Stimulated activated effector memory CD8-positive, alpha-beta T cell treated with anti-CD3 and anti-CD28 coated beads, Interleukin-12 subunit alpha, Interleukin-12 subunit beta, amount 100 ng/mL, for 72 hours (primary cell): ENCODE results near the gene VAT1.
A peak's percentile ranks its signal among the peaks of the same experiment; 100 is the strongest.
"Not testable (repeated sequence)": the region's sequence is repeated elsewhere in the genome, so short reads cannot be mapped to it uniquely, and the experiment has no call there.

Experiments used
- ATAC-seq: fragments of 150-1000 bp; cut with Tn5 transposase; 2 replicates; pipeline ENCODE4 v1.10.0; 2021
- DNase-seq, 2 donors: peaks; one replicate each; pipeline ENCODE4 v3.0.0; 2021 to 2022; ENCODE audit warnings: low spot score in 2 of 2
- H3K27ac Mint-ChIP-seq: one replicate; pipeline ENCODE4 v1.8.0; 2022; ENCODE audit warnings: mild to moderate bottlenecking, mixed read lengths
- H3K36me3 Mint-ChIP-seq: one replicate; pipeline ENCODE4 v1.8.0; 2022; ENCODE audit warnings: mild to moderate bottlenecking, mixed read lengths
- H3K4me1 Mint-ChIP-seq: one replicate; pipeline ENCODE4 v1.8.0; 2022; ENCODE audit warnings: mixed read lengths
- H3K4me3 Mint-ChIP-seq: one replicate; pipeline ENCODE4 v1.8.0; 2022; ENCODE audit warnings: mild to moderate bottlenecking, mixed read lengths
- H3K9me3 Mint-ChIP-seq: one replicate; pipeline ENCODE4 v1.8.0; 2022; ENCODE audit warnings: mixed read lengths

The VAT1 gene

GRCh38 chr17:43021741-43022512 is at the start of gene VAT1:
TSS of gene VAT1 (minus strand) at chr17:43022385. CDS start at chr17:43022322, 63 bp downstream.
- peak within 1 kb of the TSS; percentile 81 for H3K4me3 Mint-ChIP-seq
- H3K9me3 Mint-ChIP-seq, result no peaks in the 10 kb centered on the region
- peak; percentile 71 for ATAC-seq

GRCh38 chr17:43070872-43071271 is 48.7 kb upstream of the VAT1 start:
- DNase-seq, result no peak
- Mint-ChIP-seq H3K4me3 (no peak overlapping the region), H3K4me1 (no peaks in the 10 kb centered on the region), H3K36me3 (peaks cover 64% of the 10 kb centered on the region), H3K27ac (no peak overlapping the region), H3K9me3 (no peaks in the 10 kb centered on the region)
- no peak for ATAC-seq

More at GRCh38 chr17:43021741-43022512, at the start of gene VAT1:
- H3K36me3 Mint-ChIP-seq, result peaks cover 23% of the 10 kb centered on the region
- H3K27ac Mint-ChIP-seq, result peak within 1 kb of the TSS; percentile 76
- peak; percentile 34 to 78 for DNase-seq
- peaks cover 40% of the 10 kb centered on the region for H3K4me1 Mint-ChIP-seq

DNA sequence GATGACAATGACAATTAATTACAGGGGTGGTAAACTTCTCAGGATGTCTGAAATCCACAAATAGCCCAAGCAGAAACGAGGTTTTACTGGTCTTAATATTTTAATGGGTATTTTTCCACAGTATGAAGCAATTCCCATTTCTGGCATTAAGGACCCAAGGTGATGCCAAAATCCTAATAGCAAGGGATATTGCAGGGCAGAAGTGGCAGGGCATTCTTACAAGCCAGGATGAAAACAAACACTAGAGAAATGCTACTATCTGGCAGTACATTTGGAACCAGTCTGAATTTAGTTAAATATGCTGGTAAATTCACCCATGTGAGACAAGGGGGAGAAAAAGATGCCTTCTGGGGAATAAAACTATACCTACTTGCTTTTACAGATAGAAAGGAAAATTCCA is 48.1 kb upstream of the VAT1 start:
- Mint-ChIP-seq H3K36me3 (peaks cover 69% of the 10 kb centered on the region), H3K9me3 (no peaks in the 10 kb centered on the region), H3K4me1 (no peaks in the 10 kb centered on the region), H3K4me3 (no peak overlapping the region), H3K27ac (no peak overlapping the region)
- no peak for ATAC-seq
- DNase-seq, result no peak

DNA sequence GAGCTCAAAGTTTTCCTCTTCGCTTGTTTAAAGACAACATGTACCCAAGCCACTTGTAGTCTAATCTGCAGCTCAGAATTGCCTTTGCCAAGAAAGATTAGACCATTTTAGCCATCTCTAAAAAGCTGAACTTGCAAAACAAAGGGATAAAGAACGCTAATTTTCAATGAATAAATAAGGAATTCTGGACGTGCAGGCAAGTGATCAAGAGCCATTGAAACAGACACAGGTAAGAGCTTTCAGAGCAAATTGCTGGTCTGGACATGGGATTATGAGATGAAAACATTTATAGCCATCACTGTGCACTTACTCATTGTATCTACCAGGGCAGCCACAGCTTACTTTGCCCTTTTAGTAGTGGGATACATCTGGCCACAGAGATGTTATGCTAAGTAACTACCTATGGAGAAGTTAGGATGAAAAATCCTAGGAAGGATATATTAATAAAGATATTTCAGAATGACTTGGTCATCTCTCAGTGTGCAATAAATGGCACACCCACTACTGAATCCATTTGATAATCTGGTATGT is 47.2 kb upstream of the VAT1 start:
- DNase-seq (no peak), ATAC-seq (no peak)
- H3K36me3 Mint-ChIP-seq, result peaks cover 62% of the 10 kb centered on the region
- H3K4me1 Mint-ChIP-seq, result no peaks in the 10 kb centered on the region
- no peaks in the 10 kb centered on the region for H3K9me3 Mint-ChIP-seq
- H3K27ac Mint-ChIP-seq, result no peak overlapping the region
- H3K4me3 Mint-ChIP-seq, result no peak overlapping the region

GRCh38 chr17:43068570-43069367 is 46.6 kb upstream of the VAT1 start:
- H3K27ac Mint-ChIP-seq, result no peak overlapping the region
- no peaks in the 10 kb centered on the region for H3K9me3 Mint-ChIP-seq
- DNase-seq, result no peak
- peaks cover 55% of the 10 kb centered on the region for H3K36me3 Mint-ChIP-seq
- no peak overlapping the region for H3K4me3 Mint-ChIP-seq
- ATAC-seq, result no peak
- no peaks in the 10 kb centered on the region for H3K4me1 Mint-ChIP-seq

DNA sequence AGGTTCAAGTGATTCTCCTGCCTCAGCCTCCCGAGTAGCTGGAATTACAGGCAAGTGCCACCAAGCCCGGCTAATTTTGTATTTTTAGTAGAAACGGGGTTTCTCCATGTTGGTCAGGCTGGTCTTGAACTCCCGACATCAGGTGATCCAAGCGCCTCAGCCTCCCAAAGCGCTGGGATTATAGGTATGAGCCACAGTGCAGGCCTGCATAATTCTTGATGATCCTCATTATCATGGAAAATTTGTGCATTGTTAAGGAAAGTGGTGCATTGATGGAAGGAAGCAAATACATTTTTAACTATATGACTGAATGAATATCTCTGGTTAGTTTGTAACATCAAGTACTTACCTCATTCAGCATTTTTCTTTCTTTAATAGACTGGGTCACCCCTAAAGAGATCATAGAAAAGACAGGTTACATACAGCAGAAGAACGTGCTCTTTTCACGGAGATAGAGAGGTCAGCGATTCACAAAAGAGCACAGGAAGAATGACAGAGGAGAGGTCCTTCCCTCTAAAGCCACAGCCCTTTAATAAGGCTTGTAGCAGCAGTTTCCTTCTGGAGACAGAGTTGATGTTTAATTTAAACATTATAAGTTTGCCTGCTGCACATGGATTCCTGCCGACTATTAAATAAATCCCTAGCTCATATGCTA is 40.9 kb upstream of the VAT1 start:
- peaks cover 51% of the 10 kb centered on the region for H3K36me3 Mint-ChIP-seq
- ATAC-seq (no peak), DNase-seq (no peak)
- no peak overlapping the region for H3K27ac Mint-ChIP-seq
- H3K4me3 Mint-ChIP-seq, result no peak overlapping the region
- no peaks in the 10 kb centered on the region for H3K9me3 Mint-ChIP-seq
- H3K4me1 Mint-ChIP-seq, result no peaks in the 10 kb centered on the region

- H3K9me3 Mint-ChIP-seq, result no peaks in the 10 kb centered on the region
- peaks cover 73% of the 10 kb centered on the region for H3K36me3 Mint-ChIP-seq
- no peak overlapping the region for H3K27ac Mint-ChIP-seq
- ATAC-seq (no peak), DNase-seq (no peak)
- H3K4me3 Mint-ChIP-seq, result no peak overlapping the region
- H3K4me1 Mint-ChIP-seq, result no peaks in the 10 kb centered on the region
Measured at GRCh38 chr17:43056051-43056450, 33.9 kb upstream of the VAT1 start.

- ATAC-seq, H3K4me3 Mint-ChIP-seq, H3K27ac Mint-ChIP-seq, H3K4me1 Mint-ChIP-seq, H3K9me3 Mint-ChIP-seq, DNase-seq: not testable (repeated sequence)
- H3K36me3 Mint-ChIP-seq, result peaks cover 87% of the 10 kb centered on the region
Measured at GRCh38 chr17:43053008-43053407, 30.8 kb upstream of the VAT1 start.

DNA sequence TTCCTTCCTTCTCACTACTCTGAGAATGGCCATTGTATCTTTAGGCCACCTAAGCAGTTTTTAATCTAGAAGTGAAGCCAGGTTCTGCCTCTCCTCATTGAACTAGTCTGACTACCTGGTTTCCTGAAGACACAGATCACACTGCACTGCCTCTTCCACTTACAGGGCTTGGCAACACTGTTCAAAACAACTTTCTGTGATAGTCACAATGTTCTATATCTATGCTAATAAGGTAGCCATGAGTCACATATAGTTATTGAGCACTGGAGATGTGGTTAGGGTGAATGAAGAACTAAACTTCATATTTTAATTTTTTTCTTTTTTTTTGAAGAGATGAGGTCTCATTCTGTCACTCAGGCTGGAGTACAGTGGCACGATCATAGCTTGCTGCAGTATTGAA is 29.8 kb upstream of the VAT1 start:
- H3K9me3 Mint-ChIP-seq, result no peaks in the 10 kb centered on the region
- peaks cover 83% of the 10 kb centered on the region for H3K36me3 Mint-ChIP-seq

DNA sequence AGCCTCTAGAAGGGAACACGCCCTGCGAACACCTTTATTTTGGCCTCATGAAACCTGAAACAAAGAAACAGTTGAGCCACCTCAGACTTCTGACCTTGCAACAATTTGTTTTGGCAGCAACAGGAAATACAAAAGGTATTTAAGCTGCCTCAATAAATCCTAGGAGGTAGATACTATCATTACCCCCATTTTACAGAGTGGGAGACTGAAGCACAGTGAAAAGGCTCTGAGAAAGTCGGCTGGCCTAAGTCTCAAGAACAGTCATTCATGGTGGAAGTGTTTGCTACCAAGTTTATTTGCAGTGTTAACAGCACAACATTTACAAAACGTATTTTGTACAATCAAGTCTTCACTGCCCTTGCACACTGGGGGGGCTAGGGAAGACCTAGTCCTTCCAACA is 21.8 kb upstream of the VAT1 start:
- no peak for ATAC-seq
- no peaks in the 10 kb centered on the region for H3K4me1 Mint-ChIP-seq
- DNase-seq, result no peak
- H3K4me3 Mint-ChIP-seq, result no peak overlapping the region
- H3K27ac Mint-ChIP-seq, result no peak overlapping the region
- H3K9me3 Mint-ChIP-seq, result no peaks in the 10 kb centered on the region
- peaks cover 37% of the 10 kb centered on the region for H3K36me3 Mint-ChIP-seq

More for the DNA sequence above, 29.8 kb upstream of the VAT1 start:
- H3K4me3 Mint-ChIP-seq, result no peak overlapping the region
- H3K4me1 Mint-ChIP-seq, result no peaks in the 10 kb centered on the region
- H3K27ac Mint-ChIP-seq, result no peak overlapping the region
- ATAC-seq (no peak), DNase-seq (no peak)

- no peak overlapping the region for H3K27ac Mint-ChIP-seq
- H3K4me3 Mint-ChIP-seq, result no peak overlapping the region
- H3K36me3 Mint-ChIP-seq, result peaks cover 32% of the 10 kb centered on the region
- no peaks in the 10 kb centered on the region for H3K9me3 Mint-ChIP-seq
- ATAC-seq (no peak), DNase-seq (no peak)
- no peaks in the 10 kb centered on the region for H3K4me1 Mint-ChIP-seq
Measured at GRCh38 chr17:43043307-43043706, 21.1 kb upstream of the VAT1 start.

DNA sequence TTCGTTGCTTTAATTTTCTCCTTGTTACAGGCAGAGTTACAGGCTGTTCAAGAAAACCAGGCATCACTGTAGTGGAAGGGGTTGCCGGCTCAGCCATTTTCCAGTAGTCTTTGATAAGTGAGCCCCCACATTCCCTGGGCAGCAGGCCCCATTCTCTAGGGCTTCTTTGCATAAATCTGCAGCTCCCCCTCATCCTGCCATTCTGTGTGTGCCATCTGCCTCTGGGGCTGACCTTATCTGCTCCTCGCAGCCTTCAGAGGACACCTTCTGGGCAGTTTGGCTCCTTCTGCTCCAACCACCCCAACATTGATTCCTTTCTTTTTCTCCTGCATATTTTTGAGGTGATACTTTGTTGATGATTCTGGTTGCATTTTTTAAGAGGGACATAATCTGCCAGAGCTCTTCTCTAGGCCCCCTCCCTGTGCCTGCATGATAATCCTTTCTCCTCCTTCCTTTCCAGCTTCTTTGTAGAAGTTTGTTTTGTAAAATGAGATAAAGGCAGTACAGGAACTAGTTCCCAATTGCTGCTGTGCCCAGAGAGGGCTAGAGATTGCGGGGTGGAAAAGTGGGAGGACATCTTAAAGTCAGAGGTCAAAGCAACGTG is 19.9 kb upstream of the VAT1 start:
- H3K36me3 Mint-ChIP-seq, result peaks cover 24% of the 10 kb centered on the region
- no peaks in the 10 kb centered on the region for H3K4me1 Mint-ChIP-seq
- peak overlapping the region; percentile 14 for H3K27ac Mint-ChIP-seq
- DNase-seq (no peak), ATAC-seq (no peak)
- no peak overlapping the region for H3K4me3 Mint-ChIP-seq
- no peaks in the 10 kb centered on the region for H3K9me3 Mint-ChIP-seq

DNA sequence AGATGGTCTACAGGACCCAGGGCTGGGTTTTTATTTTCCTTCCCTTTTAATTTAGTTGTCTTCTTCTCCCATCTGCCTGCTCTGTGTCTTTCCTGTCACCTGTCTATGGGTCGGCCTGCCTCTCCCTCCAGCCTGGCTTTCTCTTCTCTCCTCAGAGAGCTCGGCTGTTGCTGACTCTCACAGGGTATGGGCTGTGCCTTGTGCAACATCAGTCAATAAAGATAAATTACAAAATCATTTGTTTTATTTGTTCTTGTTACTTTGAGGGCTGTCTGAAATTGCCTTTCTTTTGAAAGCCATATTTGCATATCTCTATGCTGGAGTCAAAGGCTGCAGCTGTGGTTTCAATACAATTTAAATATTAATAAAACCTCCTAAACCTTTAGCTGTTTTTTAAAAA is 18.5 kb upstream of the VAT1 start:
- ATAC-seq, result no peak
- peaks cover 9% of the 10 kb centered on the region for H3K36me3 Mint-ChIP-seq
- no peak overlapping the region for H3K27ac Mint-ChIP-seq
- DNase-seq, result no peak
- no peak overlapping the region for H3K4me3 Mint-ChIP-seq
- H3K9me3 Mint-ChIP-seq, result no peaks in the 10 kb centered on the region
- no peaks in the 10 kb centered on the region for H3K4me1 Mint-ChIP-seq

DNA sequence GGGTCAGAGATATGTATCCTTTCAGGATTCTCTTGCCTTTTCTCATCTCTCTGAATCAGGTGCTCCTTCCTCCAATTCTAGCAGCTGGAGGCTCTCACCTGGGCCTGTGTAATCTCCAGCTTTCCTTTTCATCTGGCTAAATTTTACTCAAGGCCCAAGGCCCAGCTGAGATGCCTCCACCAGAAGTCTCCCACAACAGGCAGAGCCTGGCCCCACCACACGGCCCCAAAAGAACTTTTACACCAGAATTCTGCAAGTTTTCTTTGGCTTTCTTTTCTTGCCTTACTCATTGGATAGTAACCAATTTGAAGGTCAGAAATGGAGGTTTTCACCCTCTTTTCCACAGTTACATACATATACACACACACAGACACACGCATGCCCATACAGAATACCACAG is 17.5 kb upstream of the VAT1 start:
- Mint-ChIP-seq H3K4me1 (no peaks in the 10 kb centered on the region), H3K9me3 (no peaks in the 10 kb centered on the region), H3K4me3 (no peak overlapping the region), H3K27ac (no peak overlapping the region), H3K36me3 (no peaks in the 10 kb centered on the region)
- no peak for DNase-seq
- ATAC-seq, result no peak

- peak overlapping the region; percentile 4 for H3K27ac Mint-ChIP-seq
Measured at GRCh38 chr17:43034894-43035293, 12.7 kb upstream of the VAT1 start.

More at GRCh38 chr17:43034894-43035293, 12.7 kb upstream of the VAT1 start:
- DNase-seq (no peak), ATAC-seq (no peak)
- H3K9me3 Mint-ChIP-seq, result no peaks in the 10 kb centered on the region
- H3K4me1 Mint-ChIP-seq, result no peaks in the 10 kb centered on the region
- no peak overlapping the region for H3K4me3 Mint-ChIP-seq
- no peaks in the 10 kb centered on the region for H3K36me3 Mint-ChIP-seq
